B cell (primary cell): Measurements from ENCODE around the gene FAM227B. TPM values are rescaled to one million over a fixed set of nuclear protein-coding genes. Genes with fewer than 3 reads are reported as not detected.

Experiments
- ATAC-seq: fragments of 200-7000 bp; cut with Tn5 transposase; one replicate; pipeline ENCODE4 v1.10.0; 2021; ENCODE audit warnings: low read depth, mild to moderate bottlenecking, moderate number of reproducible peaks, moderate library complexity
- CTCF ChIA-PET: fragments of 350-600 bp; sonication (Branson Sonifier 250); formaldehyde crosslinking; loops from one replicate; lab custom pipeline; 2021; ENCODE audit warnings: antibody characterized with exemption, inconsistent platforms; lab: Charles Lee
- POLR2A ChIA-PET: fragments of 350-600 bp; sonication (Branson Sonifier 250); formaldehyde crosslinking; loops from one replicate; lab custom pipeline; 2021; ENCODE audit warnings: antibody characterized with exemption; lab: Charles Lee
- DNase-seq: peaks from one replicate; pipeline ENCODE4 v3.0.0; 2013
- H2AFZ ChIP-seq: 2 replicates; pipeline ENCODE4 v1.6.1; 2012; ENCODE audit warnings: mild to moderate bottlenecking, low read depth, low read length; ENCODE audit not compliant: insufficient read depth, poor library complexity, severe bottlenecking
- H3K27ac ChIP-seq, 2 donors: 1 replicate in 1 of 2; 2 replicates in 1 of 2; pipeline ENCODE4 v1.5.1; 2012 to 2013; ENCODE audit warnings: low read length in 2 of 2, mild to moderate bottlenecking in 2 of 2, moderate library complexity in 1 of 2
- H3K27me3 ChIP-seq, 4 experiments: fragments of 200-600 bp in 1 of 4; sonication (generic) in 1 of 4; replicated peaks in 1 of 4; 1 replicate in 2 of 4; 2 replicates in 2 of 4; pipeline versions ENCODE4 v1.6.1 to v1.7.0; 2013 to 2016; ENCODE audit warnings: low read length in 3 of 4, mild to moderate bottlenecking in 2 of 4, mixed read lengths in 1 of 4, moderate library complexity in 1 of 4; ENCODE audit not compliant: insufficient read depth in 4 of 4, control insufficient read depth in 3 of 4; ENCODE audit errors: control extremely low read depth in 1 of 4
- H3K36me3 ChIP-seq, 2 experiments: replicated peaks in 1 of 2; 1 replicate in 1 of 2; 2 replicates in 1 of 2; pipeline versions ENCODE4 v1.6.1 to v1.7.1; 2013; ENCODE audit warnings: low read length in 1 of 2; ENCODE audit not compliant: insufficient read depth in 2 of 2, control insufficient read depth in 1 of 2; ENCODE audit errors: control extremely low read depth in 1 of 2, extremely low read depth in 1 of 2
- H3K4me1 ChIP-seq, 2 donors: fragments of 200-600 bp in 1 of 2; sonication (generic) in 1 of 2; 1 replicate in 1 of 2; 2 replicates in 1 of 2; pipeline versions ENCODE4 v1.5.1 to v1.6.1; 2013 to 2017; ENCODE audit warnings: low read length in 2 of 2; ENCODE audit not compliant: control insufficient read depth in 2 of 2, insufficient read depth in 2 of 2
- H3K4me2 ChIP-seq: replicated peaks from 2 replicates; pipeline ENCODE3; 2012; ENCODE audit warnings: mild to moderate bottlenecking, low read depth, low read length; ENCODE audit not compliant: poor library complexity, severe bottlenecking
- H3K4me3 ChIP-seq, 5 experiments: fragments of 200-600 bp in 1 of 5; sonication (generic) in 1 of 5; 1 replicate in 3 of 5; 2 replicates in 2 of 5; pipeline versions ENCODE4 v1.5.1 to v1.7.0; 2011 to 2016; ENCODE audit warnings: low read length in 4 of 5, mild to moderate bottlenecking in 4 of 5, low read depth in 2 of 5, control low read depth in 1 of 5, moderate library complexity in 1 of 5; ENCODE audit not compliant: insufficient read depth in 1 of 5; ENCODE audit errors: control extremely low read depth in 1 of 5, extremely low read depth in 1 of 5
- H3K79me2 ChIP-seq: fragments of 200-600 bp; sonication (generic); one replicate; pipeline ENCODE4 v1.6.0; 2016; ENCODE audit warnings: low read length; ENCODE audit not compliant: control insufficient read depth, insufficient read depth
- H3K9ac ChIP-seq: fragments of 200-600 bp; sonication (generic); 2 replicates; pipeline ENCODE4 v1.6.1; 2017; ENCODE audit warnings: mild to moderate bottlenecking, low read length, moderate library complexity
- H3K9me3 ChIP-seq, 3 donors: one replicate each; pipeline versions ENCODE4 v1.6.1 to v1.7.1; 2013; ENCODE audit warnings: low read length in 2 of 3; ENCODE audit not compliant: control insufficient read depth in 2 of 3, insufficient read depth in 1 of 3; ENCODE audit errors: control extremely low read depth in 1 of 3
- H4K20me1 ChIP-seq: 2 replicates; pipeline ENCODE4 v1.6.0; 2012; ENCODE audit warnings: mild to moderate bottlenecking, low read length; ENCODE audit not compliant: insufficient read depth, control insufficient read depth, poor library complexity, severe bottlenecking
- H3K27ac Mint-ChIP-seq: one replicate; pipeline ENCODE4 v1.8.0; 2021; ENCODE audit warnings: mixed read lengths
- H3K27me3 Mint-ChIP-seq: one replicate; pipeline ENCODE4 v1.8.0; 2021; ENCODE audit warnings: mixed read lengths
- H3K4me1 Mint-ChIP-seq: one replicate; pipeline ENCODE4 v1.8.0; 2021; ENCODE audit warnings: mixed read lengths
- H3K4me3 Mint-ChIP-seq: one replicate; pipeline ENCODE4 v1.8.0; 2021; ENCODE audit warnings: mixed read lengths
- H3K9me3 Mint-ChIP-seq: one replicate; pipeline ENCODE4 v1.8.0; 2022; ENCODE audit warnings: mixed read lengths; ENCODE audit not compliant: insufficient read depth
- CTCF ChIP-seq: fragments of 200-600 bp; IDR thresholded peaks from one replicate; pipeline ENCODE4 v1.8.0; 2022; ENCODE audit warnings: antibody characterized with exemption, mild to moderate bottlenecking
- EZH2 ChIP-seq: IDR thresholded peaks from 2 replicates; pipeline ENCODE4 v1.6.1; 2012; ENCODE audit warnings: borderline replicate concordance, low read depth, mild to moderate bottlenecking, moderate library complexity, low read length; ENCODE audit not compliant: insufficient read depth, poor library complexity, severe bottlenecking
- WGBS: methylation state at CpG from one replicate; pipeline ENCODE4 v1.1.5; 2013; ENCODE audit warnings: missing lambda C conversion rate; ENCODE audit not compliant: insufficient coverage; 5-methylcytosine and 5-hydroxymethylcytosine counted together
- intact Hi-C: fragments of 100-400 bp; cut with micrococcal nuclease; formaldehyde crosslinking; loops from one replicate; pipeline ENCODE4 v1.10.0; 2022
- polyA plus RNA-seq: library from polyadenylated mRNA; depleted of rRNA; stranded (reverse); fragments of >200 nt; gene quantifications from 2 replicates; pipeline ENCODE4 v1.2.3, GENCODE V29; 2012
- total RNA-seq, 2 donors: library from RNA; stranded (reverse); fragments of 120-200 nt in 1 of 2; gene quantifications; 1 replicate in 1 of 2; 2 replicates in 1 of 2; pipeline versions ENCODE4 v1.2.3 to v1.2.4, GENCODE V29; 2013 to 2022

The FAM227B gene
- total and polyA plus RNA-seq, 2 donors (not counting 1 experiment from before 2014, with no cell fraction given) = 5.6 to 8.9 TPM

- Histone ChIP-seq H3K4me3 (no peak overlapping the region), H3K27ac (no peak overlapping the region), H3K9me3 (peaks cover 3 to 34% (median 16%) of the 10 kb centered on the region in 3 donors), H3K79me2 (no peaks in the 10 kb centered on the region), H3K9ac (no peak overlapping the region), H4K20me1 (no peaks in the 10 kb centered on the region), H3K27me3 (peaks cover 0 to 2% (median 0%) of the 10 kb centered on the region in 4 experiments), H3K36me3 (no peaks in the 10 kb centered on the region), H3K4me1 (no peaks in the 10 kb centered on the region), H3K4me2 (no peak overlapping the region), H2AFZ (no peak overlapping the region)
- no peak overlapping the region for H3K4me3 Mint-ChIP-seq
- no peak for ATAC-seq
- H3K4me1 Mint-ChIP-seq = no peaks in the 10 kb centered on the region
- ChIA-PET POLR2A (no interaction called here), CTCF (no interaction called here)
- no peak overlapping the region for H3K27ac Mint-ChIP-seq
- H3K27me3 Mint-ChIP-seq = no peaks in the 10 kb centered on the region
- intact Hi-C loops = no loop called here
- no peak for DNase-seq
- TF ChIP-seq CTCF = no peak
- TF ChIP-seq EZH2 = no peak
- peaks cover 24% of the 10 kb centered on the region for H3K9me3 Mint-ChIP-seq
Measured at GRCh38 chr15:49560045-49560444, 60.6 kb downstream of the FAM227B start.

- no peak overlapping the region for H2AFZ ChIP-seq
- peaks cover 0 to 2% (median 0%) of the 10 kb centered on the region in 4 experiments for H3K27me3 ChIP-seq
- CTCF ChIA-PET = no interaction called here
- H3K4me2 ChIP-seq = no peak overlapping the region
- TF ChIP-seq CTCF (no peak), EZH2 (no peak)
- H3K4me1 Mint-ChIP-seq = no peaks in the 10 kb centered on the region
- no peak overlapping the region for H3K27ac Mint-ChIP-seq
- H3K27ac ChIP-seq = no peak overlapping the region
- no peak for ATAC-seq
- no CpG with 5 or more reads among the region's 2 CpGs for WGBS
- no peak overlapping the region for H3K9ac ChIP-seq
- H3K36me3 ChIP-seq = no peaks in the 10 kb centered on the region
- no peaks in the 10 kb centered on the region for H4K20me1 ChIP-seq
- intact Hi-C loops = no loop called here
- H3K79me2 ChIP-seq = no peaks in the 10 kb centered on the region
- DNase-seq = no peak
- H3K9me3 Mint-ChIP-seq = peaks cover 25% of the 10 kb centered on the region
- no peak overlapping the region for H3K4me3 Mint-ChIP-seq
- H3K4me1 ChIP-seq = no peaks in the 10 kb centered on the region
- POLR2A ChIA-PET = no interaction called here
- H3K9me3 ChIP-seq = peaks cover 2 to 40% (median 21%) of the 10 kb centered on the region in 3 donors
- H3K27me3 Mint-ChIP-seq = no peaks in the 10 kb centered on the region
- no peak overlapping the region for H3K4me3 ChIP-seq
Measured at GRCh38 chr15:49558929-49559328, 61.7 kb downstream of the FAM227B start.
